Activated naive CD4-positive, alpha-beta T cell treated with anti-CD3 and anti-CD28 coated beads for 36 hours (primary cell): ENCODE measurements around the gene CRY1. TPM values are rescaled to one million over a fixed set of nuclear protein-coding genes. Genes with fewer than 3 reads are reported as not detected.
A peak's percentile ranks its signal among the peaks of the same experiment; 100 is the strongest.
"Not testable (repeated sequence)": the region's sequence is repeated elsewhere in the genome, so short reads cannot be mapped to it uniquely, and the experiment has no call there.

Experiments
- CTCF ChIA-PET: fragments of 350-600 bp; sonication (Branson Sonifier 250); formaldehyde crosslinking; loops from one replicate; lab custom pipeline; 2021; ENCODE audit warnings: antibody characterized with exemption; lab: Charles Lee
- DNase-seq: peaks from one replicate; pipeline ENCODE4 v3.0.0-alpha.2; 2020
- H3K27ac Mint-ChIP-seq: one replicate; pipeline ENCODE4 v1.8.0; 2021; ENCODE audit warnings: mild to moderate bottlenecking, mixed read lengths
- H3K27me3 Mint-ChIP-seq: one replicate; pipeline ENCODE4 v1.8.0; 2021; ENCODE audit warnings: low read depth, mixed read lengths
- H3K36me3 Mint-ChIP-seq: one replicate; pipeline ENCODE4 v1.8.0; 2021; ENCODE audit warnings: low read depth, mixed read lengths
- H3K4me1 Mint-ChIP-seq: one replicate; pipeline ENCODE4 v1.8.0; 2021; ENCODE audit warnings: low read depth, mixed read lengths
- H3K4me3 Mint-ChIP-seq: one replicate; pipeline ENCODE4 v1.8.0; 2021; ENCODE audit warnings: mild to moderate bottlenecking, moderate library complexity, mixed read lengths
- H3K9me3 Mint-ChIP-seq: one replicate; pipeline ENCODE4 v1.8.0; 2021; ENCODE audit warnings: mixed read lengths
- intact Hi-C: fragments of 100-400 bp; cut with micrococcal nuclease; formaldehyde crosslinking; loops from one replicate; pipeline ENCODE4 v1.15.1; 2023
- total RNA-seq, 2 experiments: library from RNA; stranded (reverse); gene quantifications; one replicate each; pipeline ENCODE4 v1.2.3, GENCODE V29; 2021

CRY1 gene
- total RNA-seq, 2 experiments from 2014 or later = 15.2 to 17.5 TPM

DNA sequence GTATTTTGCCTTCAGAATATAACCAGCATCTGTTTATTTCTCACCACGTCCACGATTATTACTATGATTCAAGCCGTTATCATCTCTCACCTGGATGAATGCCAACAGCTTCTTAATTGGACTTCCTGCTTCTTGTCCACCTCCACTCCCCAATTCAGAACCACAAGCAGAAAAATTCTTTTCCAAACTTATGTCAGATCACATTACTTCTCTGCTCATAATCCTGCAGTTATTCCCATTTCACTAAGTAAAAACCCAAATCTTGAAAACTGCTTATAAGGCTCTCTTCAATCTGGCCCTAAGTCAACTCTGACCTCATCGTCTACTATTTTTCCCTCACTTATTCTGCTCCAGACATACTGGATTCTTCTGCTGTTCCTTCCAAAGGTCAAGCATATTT, 2.0 kb downstream of the CRY1 start:
- Mint-ChIP-seq H3K36me3 (peaks cover 9% of the 10 kb centered on the region), H3K9me3 (no peaks in the 10 kb centered on the region), H3K27me3 (no peaks in the 10 kb centered on the region), H3K4me1 (peaks cover 15% of the 10 kb centered on the region), H3K27ac (no peak overlapping the region), H3K4me3 (no peak overlapping the region)
- DNase-seq = no peak
- CTCF ChIA-PET = interaction anchor here (0.7 to 3.6 kb wide), 6 partner anchors 11 to 200 kb away, joined by 3 to 22 read pairs (median 7); no protein-coding TSS in a partner anchor
- intact Hi-C loops = no loop called here

- peaks cover 18% of the 10 kb centered on the region for H3K4me1 Mint-ChIP-seq
- H3K4me3 Mint-ChIP-seq = no peak overlapping the region
- H3K27me3 Mint-ChIP-seq = no peaks in the 10 kb centered on the region
- peaks cover 11% of the 10 kb centered on the region for H3K36me3 Mint-ChIP-seq
- CTCF ChIA-PET = interaction anchor here (0.6 to 2.8 kb wide), 6 partner anchors 8 to 796 kb away, joined by 3 to 22 read pairs (median 6); no protein-coding TSS in a partner anchor
- no peaks in the 10 kb centered on the region for H3K9me3 Mint-ChIP-seq
- intact Hi-C loops = no loop called here
- H3K27ac Mint-ChIP-seq = no peak overlapping the region
- DNase-seq = no peak
Observed at GRCh38 chr12:107090711-107091110, 2.6 kb downstream of the CRY1 start.

- H3K27ac Mint-ChIP-seq = no peak overlapping the region
- intact Hi-C loops = no loop called here
- no peaks in the 10 kb centered on the region for H3K27me3 Mint-ChIP-seq
- H3K36me3 Mint-ChIP-seq = peaks cover 14% of the 10 kb centered on the region
- H3K4me3 Mint-ChIP-seq = no peak overlapping the region
- peaks cover 20% of the 10 kb centered on the region for H3K4me1 Mint-ChIP-seq
- CTCF ChIA-PET = interaction anchor here (0.7 to 2.8 kb wide), 3 partner anchors 16 to 519 kb away, joined by 3 to 22 read pairs (median 3); no protein-coding TSS in a partner anchor
- H3K9me3 Mint-ChIP-seq = no peaks in the 10 kb centered on the region
- DNase-seq = no peak
Observed at GRCh38 chr12:107088912-107089311, 4.4 kb downstream of the CRY1 start.

DNA sequence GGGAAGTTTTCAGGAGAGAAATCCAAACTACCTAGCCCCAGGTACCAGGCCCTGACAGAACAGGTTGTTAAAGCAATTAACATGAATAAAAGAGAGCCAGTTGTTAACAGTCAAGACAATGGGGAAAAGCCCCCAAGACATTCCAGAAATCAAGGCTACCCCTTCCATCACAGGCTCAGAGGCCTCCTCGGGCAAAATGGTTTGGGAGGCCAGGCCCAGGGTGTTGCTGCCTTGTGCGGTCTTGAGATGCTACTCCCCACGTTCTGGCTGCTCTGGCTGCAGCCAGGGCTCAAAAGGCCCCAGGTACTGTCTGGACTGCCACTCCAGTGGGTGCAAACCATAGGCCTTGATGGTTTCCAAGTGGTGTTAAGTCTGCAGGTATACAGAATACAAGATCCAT, 7.0 kb downstream of the CRY1 start:
- CTCF ChIA-PET = interaction anchor here (0.6 to 1.1 kb wide), 2 partner anchors 19 to 57 kb away, joined by 3 read pairs; no protein-coding TSS in a partner anchor
- Mint-ChIP-seq H3K27ac (no peak overlapping the region), H3K36me3 (peaks cover 15% of the 10 kb centered on the region), H3K27me3 (no peaks in the 10 kb centered on the region), H3K4me1 (peaks cover 21% of the 10 kb centered on the region), H3K4me3 (no peak overlapping the region), H3K9me3 (peaks cover 15% of the 10 kb centered on the region)
- intact Hi-C loops = no loop called here
- DNase-seq = no peak

GRCh38 chr12:107081778-107082177, 11.6 kb downstream of the CRY1 start:
- Mint-ChIP-seq H3K4me1 (peaks cover 13% of the 10 kb centered on the region), H3K27me3 (no peaks in the 10 kb centered on the region), H3K36me3 (peaks cover 9% of the 10 kb centered on the region), H3K9me3 (peaks cover 15% of the 10 kb centered on the region), H3K4me3 (no peak overlapping the region), H3K27ac (no peak overlapping the region)
- no peak for DNase-seq
- intact Hi-C loops = no loop called here
- CTCF ChIA-PET = interaction anchor here (1.0 kb wide), 1 partner anchor 9 kb away, joined by 7 read pairs; no protein-coding TSS in a partner anchor

GRCh38 chr12:107080299-107080698, 13.1 kb downstream of the CRY1 start:
- no peak for DNase-seq
- H3K4me3 Mint-ChIP-seq = no peak overlapping the region
- H3K9me3 Mint-ChIP-seq = peaks cover 15% of the 10 kb centered on the region
- no peak overlapping the region for H3K27ac Mint-ChIP-seq
- H3K4me1 Mint-ChIP-seq = peaks cover 14% of the 10 kb centered on the region
- intact Hi-C loops = no loop called here
- H3K36me3 Mint-ChIP-seq = peaks cover 4% of the 10 kb centered on the region
- CTCF ChIA-PET = interaction anchor here (1.0 to 2.7 kb wide), 3 partner anchors 9 to 25 kb away, joined by 3 to 11 read pairs (median 4); no protein-coding TSS in a partner anchor
- no peaks in the 10 kb centered on the region for H3K27me3 Mint-ChIP-seq

DNA sequence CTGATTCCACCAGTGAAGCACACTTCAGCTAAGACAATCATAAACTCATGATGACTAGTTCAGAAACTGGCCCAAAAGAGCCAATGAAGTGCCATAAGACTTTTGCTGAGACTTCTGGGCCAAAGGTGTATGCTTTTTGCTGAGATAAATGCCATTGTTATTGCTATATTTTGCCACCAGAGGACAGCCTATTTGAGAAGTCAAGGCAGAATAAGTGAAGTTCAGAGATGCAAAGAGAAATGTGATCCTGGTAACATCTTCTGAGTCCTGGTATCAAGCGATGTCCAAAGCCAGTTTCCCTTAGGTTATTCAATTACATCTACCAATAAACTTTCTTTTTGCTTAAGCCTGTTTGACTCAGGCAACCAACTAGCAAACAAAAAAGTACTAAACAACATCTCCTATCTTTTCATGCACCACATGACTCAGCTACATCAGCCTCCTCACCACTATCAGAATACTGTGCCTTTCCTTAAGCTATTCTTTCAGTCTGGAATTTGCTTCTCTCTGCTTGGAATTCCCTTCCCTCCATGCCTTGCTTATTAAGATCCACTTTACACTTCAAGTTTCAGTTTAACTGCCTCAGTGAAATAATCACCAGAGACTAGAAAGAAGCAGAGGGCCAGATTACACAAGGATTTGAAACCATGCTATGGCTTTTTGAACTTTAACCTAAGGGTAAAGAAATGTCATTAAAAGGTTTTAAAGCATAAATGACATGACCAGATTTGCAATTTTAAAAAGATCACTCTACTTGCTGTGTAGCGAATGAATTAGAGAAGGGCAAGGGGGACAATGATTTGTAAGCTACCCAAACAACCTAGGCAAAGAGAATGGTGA, 14.0 kb downstream of the CRY1 start:
- no peak overlapping the region for H3K27ac Mint-ChIP-seq
- CTCF ChIA-PET = interaction anchor here (0.9 to 2.7 kb wide), 4 partner anchors 13 to 52 kb away, joined by 3 to 11 read pairs (median 4); no protein-coding TSS in a partner anchor
- H3K9me3 Mint-ChIP-seq = peaks cover 15% of the 10 kb centered on the region
- H3K27me3 Mint-ChIP-seq = no peaks in the 10 kb centered on the region
- H3K36me3 Mint-ChIP-seq = peaks cover 3% of the 10 kb centered on the region
- no peak overlapping the region for H3K4me3 Mint-ChIP-seq
- intact Hi-C loops = loop anchor here (1.0 to 5.0 kb wide), 3 partner anchors 13 to 92 kb away; partner anchors contain the start of gene MTERF2
- DNase-seq = peak; percentile 17
- peaks cover 14% of the 10 kb centered on the region for H3K4me1 Mint-ChIP-seq

DNA sequence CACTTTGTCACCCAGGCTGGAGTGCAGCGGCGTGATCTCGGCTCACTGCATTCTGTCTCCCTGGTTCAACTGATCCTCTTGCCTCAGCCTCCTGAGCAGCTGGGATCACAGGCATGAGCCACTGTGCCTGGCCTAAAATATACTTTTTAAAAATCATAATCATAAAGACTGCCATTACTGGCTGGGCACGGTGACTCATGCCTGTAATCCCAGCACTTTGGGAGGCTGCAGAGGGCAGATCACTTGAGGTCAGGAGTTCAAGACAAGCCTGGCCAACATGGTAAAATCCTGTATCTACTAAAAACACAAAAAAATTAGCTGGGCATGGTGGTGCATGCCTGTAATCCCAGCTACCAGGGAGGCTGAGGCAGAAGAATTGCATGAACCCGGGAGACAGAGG, 20.1 kb downstream of the CRY1 start:
- H3K4me3 Mint-ChIP-seq, DNase-seq, H3K27me3 Mint-ChIP-seq, H3K27ac Mint-ChIP-seq, H3K9me3 Mint-ChIP-seq, intact Hi-C loops, H3K36me3 Mint-ChIP-seq: not testable (repeated sequence)
- CTCF ChIA-PET = interaction anchor here (0.6 kb wide), 1 partner anchor 559 kb away, joined by 3 read pairs; no protein-coding TSS in a partner anchor
- H3K4me1 Mint-ChIP-seq = peaks cover 12% of the 10 kb centered on the region

- peaks cover 9% of the 10 kb centered on the region for H3K9me3 Mint-ChIP-seq
- no peak for DNase-seq
- H3K36me3 Mint-ChIP-seq = peaks cover 16% of the 10 kb centered on the region
- peaks cover 2% of the 10 kb centered on the region for H3K4me1 Mint-ChIP-seq
- CTCF ChIA-PET = interaction anchor here (1.1 kb wide), 1 partner anchor 29 kb away, joined by 3 read pairs; no protein-coding TSS in a partner anchor
- intact Hi-C loops = no loop called here
- H3K4me3 Mint-ChIP-seq = no peak overlapping the region
- H3K27ac Mint-ChIP-seq = no peak overlapping the region
- no peaks in the 10 kb centered on the region for H3K27me3 Mint-ChIP-seq
Observed at GRCh38 chr12:107066691-107067090, 26.7 kb downstream of the CRY1 start.

DNA sequence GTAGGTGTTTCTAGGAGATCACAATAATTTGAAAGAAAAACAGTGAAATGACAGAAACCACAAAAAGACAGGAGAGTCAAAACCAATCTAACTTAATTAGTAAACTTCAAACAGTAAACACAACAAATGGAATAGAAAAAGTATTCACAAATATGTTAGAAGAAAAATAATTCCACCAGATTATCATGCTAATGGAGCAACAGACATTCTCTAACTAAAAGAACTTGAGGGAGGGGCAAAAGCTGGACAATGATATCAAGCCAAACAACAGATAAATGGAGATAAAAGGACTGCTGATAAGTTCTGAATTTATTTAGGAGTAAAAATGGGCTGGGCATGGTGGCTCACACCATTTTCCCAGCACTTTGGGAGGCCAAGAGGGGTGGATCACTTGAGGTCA, 28.7 kb downstream of the CRY1 start:
- CTCF ChIA-PET = no interaction called here
- no peak overlapping the region for H3K27ac Mint-ChIP-seq
- H3K36me3 Mint-ChIP-seq = peaks cover 16% of the 10 kb centered on the region
- H3K27me3 Mint-ChIP-seq = no peaks in the 10 kb centered on the region
- peaks cover 2% of the 10 kb centered on the region for H3K4me1 Mint-ChIP-seq
- peaks cover 9% of the 10 kb centered on the region for H3K9me3 Mint-ChIP-seq
- intact Hi-C loops = no loop called here
- DNase-seq = no peak
- H3K4me3 Mint-ChIP-seq = no peak overlapping the region

DNA sequence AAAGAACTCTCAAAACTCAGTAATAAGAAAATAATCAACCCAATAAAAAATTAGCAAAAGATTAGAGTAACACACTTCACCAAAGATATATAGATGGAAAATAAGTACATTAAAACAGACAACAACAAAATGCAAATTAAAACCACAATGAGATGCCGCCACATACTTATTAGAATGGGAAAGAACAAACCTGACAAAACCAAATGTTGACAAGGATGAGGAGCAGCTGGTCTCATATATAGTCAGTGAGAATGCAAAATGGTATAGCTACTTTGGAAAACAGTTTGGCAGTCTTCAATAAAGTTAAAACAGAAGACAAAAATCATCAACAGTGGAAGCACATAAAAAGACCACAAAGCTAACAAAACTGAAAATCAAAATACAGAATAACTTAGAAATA, 29.1 kb downstream of the CRY1 start:
- CTCF ChIA-PET = no interaction called here
- intact Hi-C loops = no loop called here
- H3K27ac Mint-ChIP-seq = no peak overlapping the region
- peaks cover 2% of the 10 kb centered on the region for H3K4me1 Mint-ChIP-seq
- peaks cover 16% of the 10 kb centered on the region for H3K36me3 Mint-ChIP-seq
- H3K9me3 Mint-ChIP-seq = peaks cover 9% of the 10 kb centered on the region
- DNase-seq = no peak
- H3K4me3 Mint-ChIP-seq = no peak overlapping the region
- no peaks in the 10 kb centered on the region for H3K27me3 Mint-ChIP-seq

DNA sequence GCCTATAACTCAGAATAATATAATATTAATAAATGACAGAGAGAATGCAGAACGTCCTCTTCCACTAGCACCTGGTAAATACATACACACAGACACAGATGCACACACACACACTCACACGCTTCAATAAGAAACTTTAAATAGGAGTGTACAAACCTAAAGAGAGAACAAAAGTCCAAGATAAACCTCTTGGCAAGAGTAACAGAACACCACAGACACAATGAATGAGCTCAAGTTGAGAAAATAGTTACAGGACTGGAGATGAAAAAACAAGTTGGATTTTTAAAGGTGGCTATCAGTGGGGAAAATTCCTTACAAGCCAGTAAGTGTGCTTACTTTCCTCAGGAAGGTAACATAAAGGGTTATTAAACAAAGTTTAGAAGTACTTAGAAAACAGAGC, 35.2 kb downstream of the CRY1 start:
- Mint-ChIP-seq H3K27me3 (no peaks in the 10 kb centered on the region), H3K27ac (no peak overlapping the region), H3K4me3 (no peak overlapping the region), H3K4me1 (peaks cover 5% of the 10 kb centered on the region), H3K36me3 (peaks cover 3% of the 10 kb centered on the region), H3K9me3 (peaks cover 6% of the 10 kb centered on the region)
- DNase-seq = no peak
- intact Hi-C loops = no loop called here
- CTCF ChIA-PET = no interaction called here
